ENCODE measurements around the gene GPR171. TPM values are rescaled to one million over a fixed set of nuclear protein-coding genes. Genes with fewer than 3 reads are reported as not detected.
"Not testable (repeated sequence)": the region's sequence is repeated elsewhere in the genome, so short reads cannot be mapped to it uniquely, and the experiment has no call there.

GPR171 gene, protein sequence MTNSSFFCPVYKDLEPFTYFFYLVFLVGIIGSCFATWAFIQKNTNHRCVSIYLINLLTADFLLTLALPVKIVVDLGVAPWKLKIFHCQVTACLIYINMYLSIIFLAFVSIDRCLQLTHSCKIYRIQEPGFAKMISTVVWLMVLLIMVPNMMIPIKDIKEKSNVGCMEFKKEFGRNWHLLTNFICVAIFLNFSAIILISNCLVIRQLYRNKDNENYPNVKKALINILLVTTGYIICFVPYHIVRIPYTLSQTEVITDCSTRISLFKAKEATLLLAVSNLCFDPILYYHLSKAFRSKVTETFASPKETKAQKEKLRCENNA
- polyA plus RNA-seq (2013, experiment 1 of 2; ENCODE audit: insufficient read length) = not detected
- not detected for polyA plus RNA-seq (2013, experiment 2 of 2; ENCODE audit: insufficient read length)

DNA sequence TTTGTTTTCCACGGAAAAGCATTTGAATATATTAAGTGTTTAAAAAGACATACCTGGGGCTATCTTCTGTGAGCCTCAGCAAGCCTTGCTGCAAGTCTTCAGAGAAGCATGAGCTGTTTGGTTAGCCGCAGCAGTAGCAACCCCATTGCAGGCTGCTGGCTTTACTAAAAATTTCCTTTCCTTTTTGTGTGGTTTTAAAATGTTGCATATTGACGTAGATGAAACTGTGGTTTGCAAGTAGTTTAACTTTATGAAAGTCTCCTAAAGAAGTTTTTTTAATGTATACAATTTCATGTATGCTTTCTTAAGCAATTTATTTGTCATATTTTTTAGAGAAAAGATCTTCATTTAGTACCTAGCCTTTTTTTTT lies at the start of gene GPR171:
GPR171 (minus strand) TSS at position 166 of the 370 bp plus-strand sequence. CDS start 3,830 bp downstream, outside the sequence.
- no peak for DNase-seq

DNA sequence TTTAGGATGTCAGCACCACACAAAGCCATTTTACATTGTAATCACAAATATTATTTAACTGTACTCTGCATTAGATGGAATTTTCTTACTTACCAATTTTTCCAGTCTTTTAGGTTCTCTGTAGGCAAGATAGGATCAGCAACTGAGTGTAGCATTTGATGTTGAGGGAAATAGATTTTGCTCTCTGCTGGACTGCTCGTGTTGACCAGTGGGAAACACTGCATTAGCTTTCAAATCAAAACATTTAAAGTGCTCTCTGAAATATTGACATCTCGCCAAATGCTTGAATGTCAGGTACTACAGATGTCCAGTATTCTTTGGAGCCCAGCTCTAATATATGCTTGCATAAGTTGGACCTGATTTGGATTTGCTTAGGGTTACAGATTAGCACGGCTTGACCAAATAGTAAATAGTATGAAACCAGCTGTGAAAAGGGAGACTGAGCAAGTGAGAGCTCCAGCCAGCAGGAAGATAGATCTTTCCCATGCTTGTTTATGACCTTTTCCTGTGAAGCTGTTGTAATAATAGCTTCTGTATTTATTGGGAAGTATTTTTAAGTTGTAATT lies 45.8 kb upstream of the GPR171 start:
- DNase-seq = no peak

DNA sequence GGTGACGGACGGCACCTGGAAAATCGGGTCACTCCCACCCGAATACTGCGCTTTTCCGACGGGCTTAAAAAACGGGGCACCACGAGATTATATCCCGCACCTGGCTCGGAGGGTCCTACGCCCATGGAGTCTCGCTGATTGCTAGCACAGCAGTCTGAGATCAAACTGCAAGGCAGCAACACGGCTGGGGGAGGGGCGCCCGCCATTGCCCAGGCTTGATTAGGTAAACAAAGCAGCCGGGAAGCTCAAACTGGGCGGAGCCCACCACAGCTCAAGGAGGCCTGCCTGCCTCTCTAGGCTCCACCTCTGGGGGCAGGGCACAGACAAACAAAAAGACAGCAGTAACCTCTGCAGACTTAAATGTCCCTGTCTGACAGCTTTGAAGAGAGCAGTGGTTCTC lies 39.0 kb upstream of the GPR171 start:
- DNase-seq = not testable (repeated sequence)

DNA sequence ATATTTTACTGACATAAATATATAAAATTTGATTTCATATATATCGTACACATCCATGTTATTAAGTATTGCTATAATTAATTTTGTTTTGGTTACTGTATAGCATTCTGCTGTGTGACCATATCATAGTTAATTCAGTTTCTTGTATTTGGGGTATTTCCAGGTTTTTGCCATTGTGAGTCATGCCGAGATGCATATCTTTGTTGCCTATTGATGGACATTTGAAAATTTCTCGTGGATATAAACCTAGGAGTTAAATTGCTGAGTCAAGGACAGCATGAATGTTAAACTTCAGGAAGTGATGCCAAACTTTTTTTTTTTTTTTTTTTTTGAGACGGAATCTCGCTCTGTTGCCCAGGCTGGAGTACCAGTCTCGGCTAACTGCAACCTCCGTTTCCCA lies 33.7 kb upstream of the GPR171 start:
- DNase-seq = peak; percentile 30

DNA sequence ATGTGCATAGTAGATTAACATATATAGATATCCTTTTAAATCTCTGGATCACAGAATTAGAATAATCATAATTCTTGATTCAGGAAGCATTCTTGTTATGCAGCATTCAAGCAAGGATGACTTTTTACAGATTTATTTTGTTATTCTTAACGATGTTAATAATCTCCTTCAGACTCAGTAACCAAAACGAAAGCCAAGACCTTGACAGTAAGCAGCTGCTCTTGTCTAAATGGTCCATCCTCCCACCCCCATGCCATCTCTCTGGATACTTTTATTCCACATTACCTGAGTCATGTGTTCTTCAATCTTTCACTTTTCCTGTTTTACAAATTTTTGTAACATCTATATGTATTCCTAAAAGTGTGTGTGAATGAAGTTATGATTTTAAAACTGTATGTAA lies 33.3 kb upstream of the GPR171 start:
- no peak for DNase-seq

DNA sequence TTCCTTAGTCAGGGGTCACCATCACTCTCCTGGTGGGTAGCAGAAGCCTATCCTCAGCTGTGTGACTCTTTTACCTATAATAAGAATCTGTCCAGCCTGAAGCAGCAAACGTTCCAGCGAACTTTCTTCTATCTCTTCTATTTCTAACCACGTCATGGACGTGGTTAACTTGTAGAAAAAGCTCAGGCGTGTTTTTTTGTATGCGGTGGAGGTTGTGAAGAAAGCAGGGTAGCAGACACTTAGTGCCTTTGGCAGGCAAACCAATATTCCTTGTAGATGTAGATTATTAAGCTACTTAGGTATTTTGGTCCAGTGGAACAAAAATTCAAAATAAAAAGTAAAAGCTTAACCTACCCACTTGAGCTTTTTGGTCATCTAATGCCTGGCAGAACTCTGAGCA lies 31.8 kb upstream of the GPR171 start:
- no peak for DNase-seq

DNA sequence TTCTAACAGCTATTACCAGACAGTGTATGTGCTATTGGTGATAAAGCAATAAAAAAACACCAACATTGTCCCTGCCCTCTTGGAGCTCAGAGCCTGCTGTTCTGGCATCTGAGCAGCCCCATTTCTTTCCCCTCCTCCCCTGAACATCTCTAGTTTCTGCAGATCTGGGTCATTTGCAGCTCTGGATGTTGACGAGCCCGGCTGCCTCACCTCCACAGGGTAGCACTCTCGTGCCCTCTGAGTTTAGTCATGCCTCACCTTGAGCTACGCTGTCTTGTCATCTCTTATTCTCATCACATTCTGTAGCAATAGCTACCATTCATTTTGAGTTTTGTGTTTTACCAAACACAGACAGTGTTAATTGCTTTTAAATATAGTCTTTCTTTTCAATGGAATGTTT lies 30.0 kb upstream of the GPR171 start:
- DNase-seq = no peak

DNA sequence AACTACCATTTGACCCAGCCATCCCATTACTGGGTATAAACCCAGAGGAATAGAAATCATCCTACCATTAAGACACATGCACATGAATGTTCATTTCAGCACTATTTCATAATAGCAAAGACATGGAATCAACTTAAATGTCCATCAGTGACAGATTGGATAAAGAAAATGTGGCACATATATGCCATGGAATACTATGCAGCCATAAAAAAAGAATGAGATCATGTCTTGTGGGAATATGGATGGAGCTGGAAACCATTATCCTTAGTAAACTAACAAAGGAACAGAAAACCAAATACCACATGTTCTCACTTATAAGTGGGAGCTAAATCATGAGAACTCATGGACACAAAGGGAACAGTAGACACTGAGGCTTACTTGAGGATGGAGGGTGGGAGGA lies 29.4 kb upstream of the GPR171 start:
- not testable (repeated sequence) for DNase-seq

DNA sequence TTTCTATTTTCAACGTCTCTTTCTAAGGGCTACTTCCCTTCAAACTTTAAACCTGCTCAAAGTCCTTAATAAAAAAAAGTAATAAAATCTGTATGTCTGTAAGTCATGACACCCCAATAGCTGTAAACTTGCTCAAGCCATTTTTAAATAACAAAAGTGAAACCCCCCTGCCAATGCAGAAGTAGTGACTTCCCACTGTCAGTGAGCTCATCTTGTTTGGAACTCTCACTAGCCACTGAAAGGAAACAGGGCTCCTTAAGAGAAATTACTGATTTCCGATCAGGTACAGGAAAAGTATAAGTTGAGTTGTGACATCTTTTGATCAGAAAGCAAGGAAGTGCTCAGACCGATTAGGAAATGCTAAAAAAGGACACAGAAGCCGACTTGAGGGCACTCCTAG lies 27.6 kb upstream of the GPR171 start:
- no peak for DNase-seq

DNA sequence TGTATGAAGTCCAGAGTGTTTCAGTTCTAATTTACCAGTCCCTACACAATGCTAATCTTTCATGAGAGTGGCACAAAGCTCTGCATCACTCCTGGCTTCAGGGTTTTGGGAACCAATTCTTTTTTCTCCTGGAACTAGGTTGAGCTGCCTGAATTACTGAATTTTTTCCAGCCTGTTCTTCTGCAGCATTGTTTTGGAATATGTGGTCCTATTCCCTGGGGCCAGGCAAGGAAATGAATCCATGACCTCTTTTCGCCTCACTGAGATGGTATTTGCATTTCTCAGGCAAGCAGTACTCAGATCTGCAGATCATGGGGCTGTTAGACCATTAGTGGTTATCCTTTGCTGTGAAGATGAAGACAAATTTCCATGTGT lies 25.6 kb upstream of the GPR171 start:
- DNase-seq = peak; percentile 74

DNA sequence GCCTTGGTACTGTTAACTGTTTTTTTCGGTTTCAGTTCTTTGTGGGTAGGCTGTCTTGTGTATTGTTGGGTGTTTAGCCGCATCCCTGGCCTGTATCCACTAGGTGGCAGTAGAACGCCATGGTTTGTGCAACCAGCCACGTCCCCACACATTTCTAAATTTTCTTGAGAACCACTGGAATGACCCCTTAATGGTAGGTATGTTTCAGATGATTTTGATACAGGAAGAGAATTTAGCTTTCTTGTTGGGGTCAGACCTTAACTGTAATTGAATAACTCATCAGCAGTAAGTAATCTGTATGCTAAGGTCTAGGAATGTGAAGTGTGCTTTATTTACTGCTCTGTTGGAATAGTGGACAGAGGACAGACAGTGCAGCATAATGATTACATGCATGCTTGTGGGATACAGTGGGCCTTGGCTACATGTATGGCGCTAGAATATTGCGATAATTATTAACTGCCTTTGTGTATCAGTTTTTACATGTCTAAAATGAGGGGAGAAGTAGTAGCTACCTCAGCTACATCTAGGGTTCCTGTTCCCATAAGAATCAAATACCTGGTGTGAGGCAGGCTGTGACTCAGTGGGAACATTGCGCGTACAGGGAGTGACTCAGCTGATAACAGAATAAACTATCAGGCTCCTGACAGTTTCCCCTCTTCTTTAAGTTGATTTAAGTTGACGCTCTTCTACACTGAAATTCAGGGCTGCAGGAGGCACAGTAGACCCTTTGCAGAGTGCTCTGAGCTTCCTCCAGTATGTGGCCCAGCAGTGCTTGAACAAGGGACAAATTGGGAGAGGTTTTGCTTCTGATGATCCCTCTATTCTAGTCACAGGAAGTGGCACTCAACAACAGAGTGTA lies 25.0 kb upstream of the GPR171 start:
- DNase-seq = peak; percentile 86

DNA sequence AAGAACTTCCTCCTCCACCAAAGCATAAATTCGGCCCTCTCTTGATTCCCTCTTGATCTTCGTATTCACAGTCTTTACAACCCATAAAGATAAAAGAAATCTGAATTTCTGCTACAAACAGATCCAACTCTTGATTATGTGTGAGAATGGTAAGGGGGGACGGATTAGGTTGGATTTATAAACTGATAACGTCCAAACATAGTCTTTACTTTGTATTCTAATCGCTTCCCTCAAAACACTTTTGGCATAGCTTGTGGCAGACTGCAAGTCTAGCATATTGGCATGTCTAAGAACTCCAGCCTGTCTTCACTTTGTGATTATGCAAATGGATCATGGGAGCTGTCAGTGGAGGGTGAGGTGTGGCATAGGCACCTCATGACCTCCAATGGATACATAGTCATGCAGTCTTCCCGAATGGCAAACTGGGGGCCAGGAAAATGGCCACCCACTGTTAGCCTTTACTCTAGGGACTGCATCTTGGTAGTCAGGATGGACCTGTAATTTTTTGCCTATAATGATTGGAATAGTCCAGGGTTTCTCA lies 24.3 kb upstream of the GPR171 start:
- no peak for DNase-seq

DNA sequence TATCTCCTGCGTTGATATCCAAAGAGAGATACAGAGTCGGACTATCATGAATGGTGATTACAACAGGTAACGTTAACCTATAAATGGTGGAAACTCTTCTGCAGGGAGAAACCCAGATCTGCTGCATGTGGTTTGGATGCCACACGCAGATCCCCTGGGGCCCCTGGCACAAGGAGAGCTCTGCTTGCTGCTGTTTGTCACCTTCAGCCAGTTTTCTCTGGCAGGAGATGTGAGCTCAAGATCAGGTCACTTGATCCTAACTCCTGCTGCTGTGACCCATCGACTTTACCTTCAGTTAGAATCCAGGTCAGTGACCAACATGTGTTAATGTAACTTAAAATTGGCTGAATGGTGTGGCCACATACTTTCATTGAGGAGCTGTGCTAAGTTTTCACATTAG lies 23.8 kb upstream of the GPR171 start:
- no peak for DNase-seq

DNA sequence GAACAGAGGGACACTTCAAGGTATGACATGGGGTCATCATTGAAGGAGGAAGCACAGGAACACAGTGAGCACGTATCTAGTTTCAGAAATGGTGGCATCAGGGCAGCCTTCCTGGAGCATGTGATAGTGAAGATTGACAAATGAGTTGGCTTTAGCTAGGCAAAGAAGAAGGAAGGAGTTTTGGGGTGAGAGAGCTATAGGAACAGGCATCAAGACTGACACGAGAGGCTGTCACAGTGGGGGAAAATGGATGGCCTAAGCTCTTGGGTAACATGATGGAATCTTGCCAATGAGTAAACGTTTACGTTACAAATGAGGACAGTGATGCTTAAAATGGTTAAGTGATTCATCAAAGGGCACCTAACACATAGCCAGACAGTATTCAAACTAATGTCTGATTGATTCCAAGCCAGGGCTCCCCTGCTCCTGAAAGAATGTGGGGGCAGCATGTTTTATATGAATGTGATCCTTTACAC lies 23.1 kb upstream of the GPR171 start:
- DNase-seq = peak; percentile 96

DNA sequence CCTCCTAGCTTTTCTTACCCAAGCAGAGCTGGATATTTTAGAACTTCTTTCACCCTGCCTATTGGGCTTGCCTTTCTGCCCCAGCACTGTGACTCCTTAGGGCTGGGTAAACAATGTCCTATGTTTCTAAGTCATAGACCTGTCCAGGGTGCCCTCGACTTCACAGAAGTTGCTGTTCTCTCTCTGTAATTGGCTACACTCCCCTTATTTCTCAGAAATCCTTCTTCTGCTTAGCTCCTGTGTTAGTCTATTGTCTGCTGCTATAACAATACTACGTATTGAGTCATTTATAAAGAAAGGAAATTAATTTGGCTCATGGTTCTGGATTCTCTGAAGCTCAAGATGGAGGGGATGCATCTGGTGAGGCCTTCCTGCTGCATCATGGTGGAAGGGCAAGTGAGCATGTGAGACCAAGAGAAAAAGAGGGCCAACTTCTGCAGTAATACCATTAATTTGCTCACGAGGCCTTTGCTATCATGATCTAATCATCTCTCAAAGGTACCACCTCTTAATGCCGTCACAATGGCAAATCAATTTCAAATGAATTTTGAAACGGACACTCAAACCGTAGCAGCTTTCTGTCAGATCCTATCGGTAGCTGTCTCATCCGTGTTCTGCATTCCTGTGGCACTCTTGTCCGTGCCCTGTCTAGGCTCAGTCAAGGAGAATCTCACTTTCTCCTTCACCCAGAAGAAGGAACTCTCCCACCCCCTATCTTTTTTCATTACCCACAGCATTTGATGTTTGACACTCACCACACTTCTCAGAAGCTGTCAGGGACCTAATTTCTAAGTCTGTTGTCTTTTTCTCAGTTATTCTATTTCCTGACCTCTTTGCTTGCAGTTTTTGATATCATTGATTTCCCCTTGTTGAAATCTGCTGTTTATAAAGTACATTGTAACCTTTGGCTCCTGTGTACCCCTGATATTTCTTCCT lies 22.3 kb upstream of the GPR171 start:
- no peak for DNase-seq

DNA sequence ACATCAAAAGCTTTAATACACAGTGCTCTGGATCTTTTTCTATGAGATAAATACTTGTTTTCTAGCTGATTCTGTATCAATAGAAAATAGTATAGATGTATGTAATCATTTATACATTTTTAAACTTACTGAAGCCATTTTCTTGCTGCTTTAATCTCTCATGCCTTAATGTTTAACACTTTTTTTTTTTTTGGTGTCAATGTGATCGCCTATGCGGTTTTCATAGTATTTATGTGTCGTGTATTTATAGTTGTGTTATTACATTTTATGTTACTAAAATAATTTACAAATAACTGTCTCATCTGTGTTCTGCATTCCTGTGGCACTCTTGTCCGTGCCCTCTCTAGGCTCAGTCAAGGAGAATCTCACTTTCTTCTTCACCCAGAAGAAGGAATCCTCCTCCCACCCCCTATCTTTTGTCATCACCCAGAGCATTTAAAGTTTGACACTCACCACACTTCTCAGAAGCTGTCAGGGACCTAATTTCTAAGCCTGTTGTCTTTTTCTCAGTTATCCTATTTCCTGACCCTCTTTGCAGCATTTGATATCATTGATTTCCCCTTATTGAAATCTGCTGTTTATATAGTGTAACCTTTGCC lies 21.4 kb upstream of the GPR171 start:
- no peak for DNase-seq

DNA sequence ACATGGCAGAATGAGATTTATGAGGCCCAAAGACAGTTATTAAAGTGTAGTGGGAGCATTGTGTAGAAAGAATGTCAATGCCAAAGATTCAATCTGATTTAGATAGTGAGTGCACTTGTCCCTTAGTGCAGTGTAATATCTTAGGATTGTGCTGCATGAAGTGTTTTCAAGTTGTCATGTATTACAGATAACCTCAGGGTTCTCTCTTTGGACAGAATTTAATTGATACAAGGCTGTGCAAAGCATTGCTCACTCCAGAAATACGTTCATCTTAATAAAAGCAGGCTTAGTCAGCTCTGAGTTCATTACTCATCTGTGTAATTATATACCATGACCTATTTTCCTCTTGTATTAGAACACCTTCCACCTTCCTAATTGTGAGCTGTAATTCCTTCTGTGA lies 16.0 kb upstream of the GPR171 start:
- DNase-seq = peak; percentile 92

DNA sequence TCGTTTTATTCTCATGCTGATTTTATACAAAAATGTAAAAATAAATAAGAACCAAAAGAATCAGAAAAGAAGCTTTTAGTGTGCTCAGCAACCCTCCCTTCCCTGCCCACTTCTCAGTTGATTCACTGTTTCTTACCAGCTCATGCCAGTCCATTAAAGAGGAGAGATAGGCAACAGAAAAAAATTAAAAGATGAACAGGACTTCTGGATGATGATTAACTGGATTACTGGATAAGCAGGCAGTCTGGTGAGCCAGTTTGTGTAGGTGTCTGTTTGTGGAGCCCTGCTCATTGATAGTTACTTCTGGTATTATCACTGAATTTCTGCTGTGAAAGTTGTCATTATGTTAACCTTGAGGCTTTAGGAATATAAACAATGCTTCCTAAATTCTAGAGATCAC lies 15.1 kb upstream of the GPR171 start:
- no peak for DNase-seq

DNA sequence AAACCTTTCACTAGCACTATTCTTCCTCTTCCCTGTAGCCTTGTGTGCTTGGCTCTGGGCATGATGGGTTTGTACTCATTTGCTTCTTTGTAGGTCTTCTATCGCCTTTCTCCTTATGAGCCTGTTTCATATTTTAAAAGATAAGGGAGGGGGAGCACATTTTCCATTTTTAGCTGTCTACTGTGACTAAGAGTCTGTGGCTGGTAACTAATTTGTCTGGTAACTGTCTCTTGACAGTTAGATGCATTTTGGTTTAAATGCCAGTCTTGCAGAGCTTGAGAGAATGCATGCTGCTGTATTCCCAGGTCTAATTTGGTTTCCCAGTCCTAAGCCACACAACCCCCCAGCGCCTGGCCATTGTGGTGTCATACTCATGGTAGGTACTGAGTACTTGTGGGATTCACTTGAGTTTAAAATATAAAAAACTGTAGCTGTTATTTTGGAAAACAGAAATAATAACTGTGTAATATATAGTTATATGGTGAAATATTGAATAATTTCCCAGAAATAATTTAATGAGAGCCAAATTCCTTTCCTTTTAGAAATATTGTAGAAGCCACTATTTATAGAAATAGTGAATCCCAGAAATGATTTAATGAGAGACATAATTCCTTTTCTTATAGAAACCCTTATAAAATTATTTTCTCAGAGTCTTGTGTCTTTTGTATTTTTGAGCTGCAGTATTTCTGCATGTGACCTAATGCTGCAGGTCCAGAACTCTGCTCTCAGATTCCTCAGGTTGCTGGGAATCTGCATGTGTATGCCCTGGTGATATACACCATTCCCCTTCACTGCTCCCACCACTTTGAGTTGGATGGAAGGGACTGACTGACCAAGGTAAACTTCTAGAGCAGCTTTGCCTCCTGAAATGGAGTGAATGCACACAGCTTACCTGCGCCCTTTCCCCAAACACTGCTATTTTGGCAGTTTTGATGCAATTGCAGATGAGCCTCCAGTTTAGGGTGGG lies 13.9 kb upstream of the GPR171 start:
- DNase-seq = peak; percentile 80

DNA sequence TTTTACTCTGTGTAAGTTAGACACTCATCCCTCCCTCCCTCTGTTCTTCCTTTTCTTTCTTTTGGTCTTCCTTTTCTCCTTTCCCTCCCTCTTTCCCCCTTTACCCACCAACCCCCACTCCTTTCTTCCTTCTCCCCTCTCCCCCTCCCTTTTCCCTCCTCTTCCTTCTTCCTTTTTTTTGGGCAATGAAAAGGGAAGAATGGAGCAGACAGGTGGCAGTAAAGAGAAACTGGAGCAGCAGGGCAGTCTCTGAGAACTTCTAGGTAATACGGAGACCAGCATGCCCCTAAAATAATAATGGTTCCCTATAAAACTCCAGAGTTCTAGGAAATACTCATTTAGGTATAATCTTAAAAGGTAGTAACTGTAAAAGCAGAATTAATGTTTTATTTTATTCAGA lies 11.4 kb upstream of the GPR171 start:
- no peak for DNase-seq

Measured in fibroblast of skin of abdomen (primary cell).